RWPE2 (cell line): ENCODE data around the gene EXOC3L1.
A peak's percentile ranks its signal among the peaks of the same experiment; 100 is the strongest.

Experiments
- ATAC-seq: fragments of 200-7000 bp; cut with Tn5 transposase; 3 replicates; pipeline ENCODE4 v1.9.1; 2021; ENCODE audit warnings: low read depth
- DNase-seq: peaks from one replicate; pipeline ENCODE4 v3.0.0-alpha.2; 2020; ENCODE audit warnings: low spot score
- H3K27ac ChIP-seq: fragments of 450-650 bp; 2 replicates; pipeline ENCODE4 v1.5.1; 2017; ENCODE audit warnings: mild to moderate bottlenecking; ENCODE audit not compliant: poor library complexity, severe bottlenecking
- H3K27me3 ChIP-seq: fragments of 250-450 bp; sonication (Bioruptor Pico); 2 replicates; pipeline ENCODE4 v1.5.1; 2021; ENCODE audit warnings: mild to moderate bottlenecking, moderate library complexity; ENCODE audit not compliant: insufficient read depth, poor library complexity, severe bottlenecking
- H3K36me3 ChIP-seq: fragments of 250-450 bp; sonication (Bioruptor Pico); 2 replicates; pipeline ENCODE4 v1.5.1; 2020; ENCODE audit warnings: low read depth, mild to moderate bottlenecking, moderate library complexity
- H3K4me1 ChIP-seq: fragments of 250-450 bp; sonication (Bioruptor Pico); 2 replicates; pipeline ENCODE4 v1.5.1; 2021; ENCODE audit warnings: mild to moderate bottlenecking, moderate library complexity; ENCODE audit not compliant: insufficient read depth, poor library complexity, severe bottlenecking
- H3K4me3 ChIP-seq: fragments of 250-450 bp; sonication (Bioruptor Pico); 2 replicates; pipeline ENCODE4 v1.5.1; 2021; ENCODE audit warnings: mild to moderate bottlenecking, moderate library complexity; ENCODE audit not compliant: severe bottlenecking
- H3K9me3 ChIP-seq: fragments of 250-450 bp; sonication (Bioruptor Pico); 2 replicates; pipeline ENCODE4 v1.5.1; 2021; ENCODE audit warnings: mild to moderate bottlenecking, moderate library complexity; ENCODE audit not compliant: severe bottlenecking
- TF ChIP-seq, protein P1 (sequence below): fragments of 450-650 bp; IDR thresholded peaks from one replicate; pipeline ENCODE4 v1.5.1; 2017; ENCODE audit warnings: mild to moderate bottlenecking, moderate library complexity; ENCODE audit not compliant: poor library complexity, severe bottlenecking

The EXOC3L1 gene

DNA sequence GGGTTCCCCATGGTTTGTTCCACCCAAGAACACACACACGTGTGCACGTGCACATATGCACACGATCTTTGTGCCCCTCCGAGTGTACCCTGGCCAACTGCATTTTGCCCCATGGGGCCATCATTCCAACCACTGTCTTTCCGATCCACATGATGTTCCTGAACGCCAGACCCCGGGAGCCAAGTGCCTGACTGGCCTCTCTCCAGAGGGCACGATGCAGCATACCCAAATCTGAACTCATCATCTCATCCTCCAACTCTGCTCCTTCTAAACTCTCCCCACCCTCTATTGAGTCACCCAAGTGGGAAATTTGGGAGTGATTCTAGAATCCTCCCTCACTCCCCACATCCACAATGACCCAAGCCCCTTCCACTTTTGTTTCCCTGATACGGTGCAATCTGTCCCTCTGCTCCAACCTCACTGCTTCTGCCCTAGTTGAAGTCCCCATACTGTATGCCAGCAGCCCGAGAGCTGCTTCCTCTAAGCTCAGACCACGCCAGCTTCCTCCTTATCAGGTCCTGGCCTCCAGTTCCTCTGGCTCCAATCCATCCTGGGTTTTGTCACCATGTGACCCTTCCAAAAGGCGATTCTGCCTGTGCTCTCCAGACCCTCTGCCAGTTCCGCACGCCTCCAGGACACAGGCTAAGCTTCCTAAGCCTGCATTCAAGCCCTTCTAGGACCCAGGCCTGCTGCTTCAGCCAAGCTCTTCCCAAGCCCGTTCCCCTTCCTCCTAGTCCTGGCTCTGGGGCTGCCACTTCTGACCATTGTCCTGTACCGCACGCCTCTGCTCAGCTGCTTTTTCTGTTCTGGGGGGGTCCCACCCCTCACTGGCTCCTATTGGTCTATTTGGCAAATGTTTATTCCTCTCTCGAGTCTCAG lies 26.9 kb upstream of the EXOC3L1 start:
- ATAC-seq: no peak
- Histone ChIP-seq H3K4me1 (peaks cover 24% of the 10 kb centered on the region), H3K36me3 (no peaks in the 10 kb centered on the region), H3K9me3 (no peaks in the 10 kb centered on the region), H3K4me3 (no peak overlapping the region), H3K27me3 (no peaks in the 10 kb centered on the region), H3K27ac (no peak overlapping the region)
- DNase-seq: no peak
- TF ChIP-seq, protein P1, sequence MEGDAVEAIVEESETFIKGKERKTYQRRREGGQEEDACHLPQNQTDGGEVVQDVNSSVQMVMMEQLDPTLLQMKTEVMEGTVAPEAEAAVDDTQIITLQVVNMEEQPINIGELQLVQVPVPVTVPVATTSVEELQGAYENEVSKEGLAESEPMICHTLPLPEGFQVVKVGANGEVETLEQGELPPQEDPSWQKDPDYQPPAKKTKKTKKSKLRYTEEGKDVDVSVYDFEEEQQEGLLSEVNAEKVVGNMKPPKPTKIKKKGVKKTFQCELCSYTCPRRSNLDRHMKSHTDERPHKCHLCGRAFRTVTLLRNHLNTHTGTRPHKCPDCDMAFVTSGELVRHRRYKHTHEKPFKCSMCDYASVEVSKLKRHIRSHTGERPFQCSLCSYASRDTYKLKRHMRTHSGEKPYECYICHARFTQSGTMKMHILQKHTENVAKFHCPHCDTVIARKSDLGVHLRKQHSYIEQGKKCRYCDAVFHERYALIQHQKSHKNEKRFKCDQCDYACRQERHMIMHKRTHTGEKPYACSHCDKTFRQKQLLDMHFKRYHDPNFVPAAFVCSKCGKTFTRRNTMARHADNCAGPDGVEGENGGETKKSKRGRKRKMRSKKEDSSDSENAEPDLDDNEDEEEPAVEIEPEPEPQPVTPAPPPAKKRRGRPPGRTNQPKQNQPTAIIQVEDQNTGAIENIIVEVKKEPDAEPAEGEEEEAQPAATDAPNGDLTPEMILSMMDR: no peak

DNA sequence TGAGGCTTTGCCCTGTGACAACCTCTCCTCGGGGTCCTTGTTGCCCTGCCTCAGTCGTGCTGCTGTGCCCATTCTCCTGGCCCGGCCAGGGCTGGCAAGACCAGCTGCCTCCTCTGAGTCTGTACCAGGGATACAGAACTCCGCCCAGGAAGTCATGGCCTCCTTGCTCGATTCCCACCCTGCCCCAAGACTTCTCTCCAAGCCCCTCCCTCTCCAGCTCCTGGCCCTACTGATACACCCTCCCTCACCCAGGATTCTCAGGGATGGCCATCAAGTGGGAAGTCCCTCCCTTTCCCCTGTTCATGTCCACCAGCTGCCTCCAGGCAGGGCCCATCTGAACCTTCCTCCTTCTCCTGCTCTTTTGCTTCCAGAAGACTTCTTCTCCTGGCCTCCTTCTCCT lies 25.8 kb upstream of the EXOC3L1 start:
- Histone ChIP-seq H3K27ac (no peak overlapping the region), H3K4me3 (no peak overlapping the region), H3K9me3 (no peaks in the 10 kb centered on the region), H3K27me3 (no peaks in the 10 kb centered on the region), H3K4me1 (peaks cover 25% of the 10 kb centered on the region), H3K36me3 (no peaks in the 10 kb centered on the region)
- ATAC-seq: no peak
- no peak for DNase-seq
- TF ChIP-seq, protein P1: no peak

DNA sequence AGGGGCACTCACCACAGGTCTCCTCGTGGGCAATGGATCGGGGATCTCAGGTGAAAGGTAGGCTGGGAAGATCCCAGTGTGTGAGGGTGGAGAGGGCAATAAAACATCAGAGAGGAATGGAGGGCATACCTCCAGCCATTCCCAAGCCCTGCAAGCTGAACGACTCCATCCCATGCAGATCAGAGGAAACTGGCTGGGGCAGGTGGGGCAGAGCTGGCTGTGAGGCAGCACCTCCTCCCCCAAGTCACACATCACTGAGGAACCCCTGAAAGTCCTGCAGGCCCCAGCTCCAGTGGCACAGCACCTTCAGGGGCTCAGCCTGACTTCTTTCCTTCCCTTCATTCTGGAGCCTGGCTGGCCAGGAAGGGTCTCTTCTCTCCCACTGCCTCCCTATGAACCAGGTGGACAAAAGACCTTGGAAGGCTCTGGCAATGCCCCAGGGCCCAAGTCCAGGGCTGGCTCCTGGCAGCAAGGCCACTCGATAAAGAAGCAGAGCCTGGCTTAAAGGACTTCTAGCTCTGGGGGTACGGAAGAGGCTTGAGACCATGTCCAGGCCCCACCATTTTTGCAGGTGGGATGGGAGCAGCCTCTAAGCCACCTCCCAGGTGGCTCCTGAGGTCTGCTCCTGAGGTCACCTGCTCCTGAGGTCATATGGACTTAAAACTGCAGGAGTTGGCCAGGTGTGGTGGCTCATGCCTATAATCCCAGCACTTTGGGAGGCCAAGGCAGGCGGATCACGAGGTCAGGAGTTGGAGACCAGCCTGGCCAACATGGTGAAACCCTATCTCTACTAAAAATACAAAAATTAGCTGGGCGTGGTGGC lies 23.5 kb upstream of the EXOC3L1 start:
- H3K4me3 ChIP-seq: no peak overlapping the region
- no peaks in the 10 kb centered on the region for H3K27me3 ChIP-seq
- ATAC-seq: peak; percentile 4
- no peak for DNase-seq
- no peaks in the 10 kb centered on the region for H3K36me3 ChIP-seq
- H3K9me3 ChIP-seq: no peaks in the 10 kb centered on the region
- TF ChIP-seq, protein P1: no peak
- H3K27ac ChIP-seq: peak overlapping the region; percentile 95
- H3K4me1 ChIP-seq: peaks cover 30% of the 10 kb centered on the region

DNA sequence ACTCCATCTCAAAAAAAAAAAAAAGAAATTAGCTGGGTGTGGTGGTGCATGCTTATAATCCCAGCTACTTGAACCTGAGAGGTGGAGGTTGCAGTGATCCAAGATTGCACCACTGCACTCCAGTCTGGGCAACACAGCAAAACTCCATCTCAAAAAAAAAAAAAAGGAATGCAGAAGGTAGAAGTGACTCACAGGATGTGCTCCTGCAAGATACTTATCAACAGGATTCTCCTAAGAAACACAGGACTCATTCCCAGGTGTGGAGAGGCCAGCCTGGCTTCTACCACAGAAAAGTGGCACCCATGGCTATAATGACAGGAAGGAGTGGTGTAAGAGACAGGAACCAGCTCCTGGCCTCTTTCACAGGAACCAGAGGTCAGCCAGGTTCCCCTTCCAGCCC lies 22.8 kb upstream of the EXOC3L1 start:
- Histone ChIP-seq H3K27me3 (no peaks in the 10 kb centered on the region), H3K27ac (peak overlapping the region; percentile 95), H3K36me3 (no peaks in the 10 kb centered on the region), H3K9me3 (no peaks in the 10 kb centered on the region), H3K4me3 (no peak overlapping the region), H3K4me1 (peaks cover 37% of the 10 kb centered on the region)
- TF ChIP-seq, protein P1: no peak
- DNase-seq (no peak), ATAC-seq (peak; percentile 72)
